ENCODE results near the gene SNX19.

Gene SNX19

GRCh38 chr11:130834886-130835285, 81.4 kb downstream of the SNX19 start:
- DNase-seq = no peak

- DNase-seq = no peak
These were observed 83.5 kb downstream of the SNX19 start for GRCh38 chr11:130832566-130833425.

- no peak for DNase-seq
These were observed 84.3 kb downstream of the SNX19 start for GRCh38 chr11:130831976-130832375.

GRCh38 chr11:130831506-130831905, 84.8 kb downstream of the SNX19 start:
- no peak for DNase-seq

- DNase-seq = no peak
These were observed 85.7 kb downstream of the SNX19 start for GRCh38 chr11:130830566-130830965.

GRCh38 chr11:130829920-130830511, 86.3 kb downstream of the SNX19 start:
- DNase-seq = no peak

- DNase-seq = no peak
These were observed 87.5 kb downstream of the SNX19 start for GRCh38 chr11:130828741-130829140.

- DNase-seq = no peak
These were observed 88.6 kb downstream of the SNX19 start for GRCh38 chr11:130827451-130828377.

GRCh38 chr11:130826572-130826971, 89.7 kb downstream of the SNX19 start:
- no peak for DNase-seq

- no peak for DNase-seq
These were observed 90.3 kb downstream of the SNX19 start for GRCh38 chr11:130825983-130826382.

GRCh38 chr11:130825561-130825960, 90.7 kb downstream of the SNX19 start:
- DNase-seq = no peak
